ENCODE data around the gene WEE2. TPM values are rescaled to one million over a fixed set of nuclear protein-coding genes. Genes with fewer than 3 reads are reported as not detected.

The WEE2 gene
- total and polyA plus RNA-seq, 2 of the 13 experiments (the other 11 are each of a cell fraction or from before 2014, with no cell fraction given), result not detected

- TF ChIP-seq SOX5 (CRISPR knock-in tag; IDR thresholded peaks at IDR 0.05; ENCODE audit: borderline replicate concordance) (peak; percentile 66), SKIL (CRISPR knock-in tag; IDR thresholded peaks at IDR 0.05; ENCODE audit: borderline replicate concordance) (peak; percentile 54), PRDM10 (CRISPR knock-in tag; IDR thresholded peaks at IDR 0.05; ENCODE audit: low read depth) (peak; percentile 84), FOSL2 (CRISPR knock-in tag; IDR thresholded peaks at IDR 0.05) (peak; percentile 88), ZNF740 (CRISPR knock-in tag; IDR thresholded peaks at IDR 0.05) (no peak), AHR (CRISPR knock-in tag; IDR thresholded peaks at IDR 0.05) (0 out of 2 replicates have a peak, but pooled peaks have one; percentile 43), ZNF337 (CRISPR knock-in tag; IDR thresholded peaks at IDR 0.05; ENCODE audit: borderline replicate concordance, low read depth) (no peak), ZNF746 (CRISPR knock-in tag; IDR thresholded peaks at IDR 0.05) (peak; percentile 26; the same call in 1 of the 2 replicates), ISL2 (CRISPR knock-in tag; IDR thresholded peaks at IDR 0.05) (no peak), ZNF44 (CRISPR knock-in tag; IDR thresholded peaks at IDR 0.05) (no peak; the same call in 1 of the 2 replicates), RXRA (CRISPR knock-in tag; IDR thresholded peaks at IDR 0.05) (peak; percentile 78; the same call in 1 of the 2 replicates), MAF1 (CRISPR knock-in tag; IDR thresholded peaks at IDR 0.05; ENCODE audit: borderline replicate concordance) (no peak), FOXP1 (IDR thresholded peaks at IDR 0.05) (0 out of 2 replicates have a peak, but pooled peaks have one; percentile 19), FOXP1 (CRISPR knock-in tag; IDR thresholded peaks at IDR 0.05) (peak; percentile 74), ZSCAN31 (CRISPR knock-in tag; IDR thresholded peaks at IDR 0.05; ENCODE audit: low read depth) (no peak), ZNF235 (CRISPR knock-in tag; IDR thresholded peaks at IDR 0.05; ENCODE audit: borderline replicate concordance) (peak; percentile 56; the same call in 1 of the 2 replicates), PLSCR1 (CRISPR knock-in tag; IDR thresholded peaks at IDR 0.05; ENCODE audit: borderline replicate concordance) (no peak), ZNF543 (CRISPR knock-in tag; IDR thresholded peaks at IDR 0.05) (no peak), ZNF619 (CRISPR knock-in tag; IDR thresholded peaks at IDR 0.05) (no peak), ZNF580 (CRISPR knock-in tag; IDR thresholded peaks at IDR 0.05; ENCODE audit: borderline replicate concordance, low read depth) (0 out of 2 replicates have a peak, but pooled peaks have one; percentile 22), TBP (CRISPR knock-in tag; IDR thresholded peaks at IDR 0.05) (no peak), PHF21A (CRISPR knock-in tag; IDR thresholded peaks at IDR 0.05) (peak; percentile 45; the same call in 1 of the 2 replicates), XRCC5 (optimal IDR thresholded peaks at IDR 0.05; ENCODE audit: low read length) (peak; percentile 70)
These were observed 12.3 kb upstream of the WEE2 start (continued) for GRCh38 chr7:141695803-141696289.
